ENCODE data around the gene NLE1.

GRCh38 chr17:35160354-35161201 is 18.5 kb upstream of the NLE1 start:
- TF ChIP-seq CTCF (IDR thresholded peaks at IDR 0.05) (no peak), POLR2AphosphoS5 (IDR thresholded peaks at IDR 0.05; ENCODE audit: low read depth, low read length) (no peak), TCF7L2 (IDR thresholded peaks at IDR 0.05; ENCODE audit: low read depth, low read length) (no peak), REST (IDR thresholded peaks at IDR 0.05; ENCODE audit: insufficient read depth in 1 of 2, low read depth in 2 of 2, low read length in 1 of 2) (no peak)
